HG02973 (cell line): ENCODE measurements around the gene LRP5.
"Not testable (repeated sequence)": the region's sequence is repeated elsewhere in the genome, so short reads cannot be mapped to it uniquely, and the experiment has no call there.

Experiments
- ATAC-seq: cut with Tn5 transposase; IDR thresholded peaks from one replicate; pipeline ENCODE4 v1.9.1; 2021; ENCODE audit warnings: moderate library complexity; ENCODE audit not compliant: unreplicated experiment

The LRP5 gene

GRCh38 chr11:68386331-68386978, 74.1 kb downstream of the LRP5 start:
- no peak for ATAC-seq

GRCh38 chr11:68387840-68388239, 75.4 kb downstream of the LRP5 start:
- ATAC-seq: no peak

- no peak for ATAC-seq
Measured at GRCh38 chr11:68388595-68389198, 76.3 kb downstream of the LRP5 start.

GRCh38 chr11:68390315-68390714, 77.9 kb downstream of the LRP5 start:
- no peak for ATAC-seq

GRCh38 chr11:68392822-68393221, 80.4 kb downstream of the LRP5 start:
- ATAC-seq: no peak

GRCh38 chr11:68396516-68396915, 84.1 kb downstream of the LRP5 start:
- ATAC-seq: no peak

GRCh38 chr11:68397256-68397655, 84.9 kb downstream of the LRP5 start:
- no peak for ATAC-seq

GRCh38 chr11:68398995-68399851, 86.8 kb downstream of the LRP5 start:
- ATAC-seq: no peak

- no peak for ATAC-seq
Measured at GRCh38 chr11:68399916-68400315, 87.5 kb downstream of the LRP5 start.

- ATAC-seq: not testable (repeated sequence)
Measured at GRCh38 chr11:68400584-68400983, 88.2 kb downstream of the LRP5 start.

GRCh38 chr11:68401856-68402255, 89.5 kb downstream of the LRP5 start:
- ATAC-seq: no peak

- no peak for ATAC-seq
Measured at GRCh38 chr11:68402355-68403031, 90.1 kb downstream of the LRP5 start.

- ATAC-seq: no peak
Measured at GRCh38 chr11:68403424-68403823, 91.0 kb downstream of the LRP5 start.

- no peak for ATAC-seq
Measured at GRCh38 chr11:68403831-68404230, 91.4 kb downstream of the LRP5 start.

- ATAC-seq: no peak
Measured at GRCh38 chr11:68406324-68407313, 94.2 kb downstream of the LRP5 start.

GRCh38 chr11:68408512-68408911, 96.1 kb downstream of the LRP5 start:
- no peak for ATAC-seq

GRCh38 chr11:68409748-68410344, 97.5 kb downstream of the LRP5 start:
- ATAC-seq: no peak

- no peak for ATAC-seq
Measured at GRCh38 chr11:68411501-68411991, 99.2 kb downstream of the LRP5 start.

GRCh38 chr11:68412593-68413475, 100.4 kb downstream of the LRP5 start:
- ATAC-seq: no peak
